ENCODE measurements around the gene ARID1A. TPM values are rescaled to one million over a fixed set of nuclear protein-coding genes. Genes with fewer than 3 reads are reported as not detected.
"Not testable (repeated sequence)": the region's sequence is repeated elsewhere in the genome, so short reads cannot be mapped to it uniquely, and the experiment has no call there.

ARID1A gene
- total RNA-seq (2014; rRNA removed; shearing (Covaris generic)): 11.6 and 13.4 TPM in 2 replicates
- polyA plus RNA-seq (2016; fragmentation: Nextera tagmentation; extraction: Ambion mirVana): 8.2 and 9.4 TPM in 2 replicates

DNA sequence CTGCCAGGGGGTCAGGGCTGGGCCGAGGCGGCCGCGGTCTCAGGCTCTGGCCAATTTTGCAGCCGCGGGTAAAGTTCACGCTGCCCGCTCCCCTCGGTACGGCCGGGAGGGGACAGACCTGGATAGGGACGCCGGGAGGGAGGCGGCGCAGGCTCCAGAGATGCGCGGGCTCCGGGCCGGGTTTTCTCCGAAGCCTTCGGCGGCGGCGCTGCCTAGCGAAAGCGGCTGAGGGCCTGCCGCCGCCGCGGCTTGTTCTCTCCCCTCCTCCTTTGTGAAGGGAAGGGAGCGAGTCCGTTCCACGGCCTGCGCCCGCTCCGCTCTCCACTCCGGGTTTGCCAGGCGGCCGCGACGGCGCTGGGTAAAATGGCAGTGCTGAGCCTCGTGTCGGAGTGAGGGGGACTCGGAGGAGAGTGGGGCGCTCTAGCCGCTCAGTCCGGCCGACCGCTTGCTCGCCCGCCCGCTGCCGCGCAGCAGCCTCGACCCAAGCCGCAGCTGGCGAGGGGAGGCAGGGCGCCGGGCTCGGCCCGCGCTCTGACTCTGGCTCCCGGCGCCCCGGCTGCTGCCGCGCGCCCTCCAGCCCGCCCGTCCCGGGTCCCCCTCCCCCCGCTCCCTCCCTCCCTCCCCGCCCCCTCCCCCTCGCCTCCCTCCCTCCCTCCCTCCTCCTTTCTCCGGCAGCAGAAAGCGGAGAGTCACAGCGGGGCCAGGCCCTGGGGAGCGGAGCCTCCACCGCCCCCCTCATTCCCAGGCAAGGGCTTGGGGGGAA is at the start of gene ARID1A:
TSS of gene ARID1A (plus strand) at position 660 of the 763 bp plus-strand sequence. CDS start 389 bp downstream, outside the sequence.
- in situ Hi-C loops (cut with MboI): loop anchor here (10.0 kb wide), 1 partner anchor 89 kb away; the partner anchor contains the start of gene PIGV
- peak within 1 kb of the TSS; percentile 97 for H2AFZ ChIP-seq
- peak within 1 kb of the TSS; percentile 94 for H3K4me2 ChIP-seq (ENCODE audit: unreplicated experiment)
- peaks cover 20% of the 10 kb centered on the region; the same call in 1 of the 2 replicates for H4K20me1 ChIP-seq (ENCODE audit: insufficient read depth)
- H3F3A ChIP-seq (ENCODE audit: insufficient read depth): peaks cover 46% of the 10 kb centered on the region
- WGBS, 2 experiments (ENCODE audit: low coverage in 1 of 2, low lambda C conversion rate in 2 of 2, missing lambda C conversion rate in 2 of 2): 1% methylated on average over 32 to 71 of the region's 80 CpGs
- no peaks in the 10 kb centered on the region for H3K27me3 ChIP-seq (replicated peaks; ENCODE audit: insufficient read depth)
- H3K9me2 ChIP-seq (ENCODE audit: insufficient read depth): no peaks in the 10 kb centered on the region
- TF ChIP-seq EZH2 (IDR thresholded peaks at IDR 0.05; ENCODE audit: insufficient read depth, poor library complexity, severe bottlenecking): no peak
- no peak for TF ChIP-seq EZH2phosphoT487 (IDR thresholded peaks at IDR 0.05; ENCODE audit: insufficient read depth, low read depth)
- peak; percentile 98 for DNase-seq
- H3K36me3 ChIP-seq (ENCODE audit: low read depth): no peaks in the 10 kb centered on the region
- H3K9me3 ChIP-seq (ENCODE audit: low read depth): no peaks in the 10 kb centered on the region
- H3K9ac ChIP-seq: peak within 1 kb of the TSS; percentile 83
- peak within 1 kb of the TSS; percentile 91 for H3K27ac ChIP-seq
- H3K4me3 ChIP-seq: peak within 1 kb of the TSS; percentile 83
- peaks cover 48% of the 10 kb centered on the region for H3K4me1 ChIP-seq (ENCODE audit: insufficient read depth)
- peaks cover 42% of the 10 kb centered on the region for H3K79me2 ChIP-seq (ENCODE audit: insufficient read depth)

- Histone ChIP-seq H4K20me1 (ENCODE audit: insufficient read depth) (no peaks in the 10 kb centered on the region), H3K79me2 (ENCODE audit: insufficient read depth) (no peaks in the 10 kb centered on the region), H3K9me3 (ENCODE audit: low read depth) (no peaks in the 10 kb centered on the region), H3K4me2 (ENCODE audit: unreplicated experiment) (no peak overlapping the region), H3K27me3 (replicated peaks; ENCODE audit: insufficient read depth) (0 out of 2 replicates have a peak, but pooled peaks cover 4% of the 10 kb centered on the region), H2AFZ (no peak overlapping the region), H3K4me1 (ENCODE audit: insufficient read depth) (no peaks in the 10 kb centered on the region), H3K4me3 (no peak overlapping the region), H3F3A (ENCODE audit: insufficient read depth) (no peaks in the 10 kb centered on the region), H3K9me2 (ENCODE audit: insufficient read depth) (no peaks in the 10 kb centered on the region), H3K27ac (no peak overlapping the region), H3K9ac (no peak overlapping the region), H3K36me3 (ENCODE audit: low read depth) (no peaks in the 10 kb centered on the region)
- WGBS, 2 experiments (ENCODE audit: low coverage in 1 of 2, low lambda C conversion rate in 2 of 2, missing lambda C conversion rate in 2 of 2): 94 to 97% methylated on average over 2 of the region's 2 CpGs
- TF ChIP-seq EZH2phosphoT487 (IDR thresholded peaks at IDR 0.05; ENCODE audit: insufficient read depth, low read depth) (no peak), EZH2 (IDR thresholded peaks at IDR 0.05; ENCODE audit: insufficient read depth, poor library complexity, severe bottlenecking) (no peak)
- DNase-seq: no peak
- in situ Hi-C loops (cut with MboI): no loop called here
Measured at GRCh38 chr1:26664802-26665201, 31.0 kb upstream of the ARID1A start.

GRCh38 chr1:26666855-26667254 is 29.0 kb upstream of the ARID1A start:
- no peaks in the 10 kb centered on the region for H4K20me1 ChIP-seq (ENCODE audit: insufficient read depth)
- H2AFZ ChIP-seq: no peak overlapping the region
- no peaks in the 10 kb centered on the region for H3K27me3 ChIP-seq (replicated peaks; ENCODE audit: insufficient read depth)
- no peaks in the 10 kb centered on the region for H3K9me3 ChIP-seq (ENCODE audit: low read depth)
- no peaks in the 10 kb centered on the region for H3K36me3 ChIP-seq (ENCODE audit: low read depth)
- H3K9ac ChIP-seq: no peak overlapping the region
- no peaks in the 10 kb centered on the region for H3K9me2 ChIP-seq (ENCODE audit: insufficient read depth)
- H3K79me2 ChIP-seq (ENCODE audit: insufficient read depth): no peaks in the 10 kb centered on the region
- no peaks in the 10 kb centered on the region for H3K4me1 ChIP-seq (ENCODE audit: insufficient read depth)
- no peak for TF ChIP-seq EZH2 (IDR thresholded peaks at IDR 0.05; ENCODE audit: insufficient read depth, poor library complexity, severe bottlenecking)
- no peak for TF ChIP-seq EZH2phosphoT487 (IDR thresholded peaks at IDR 0.05; ENCODE audit: insufficient read depth, low read depth)
- peak; percentile 9 for DNase-seq
- WGBS, 2 experiments (ENCODE audit: low coverage in 1 of 2, low lambda C conversion rate in 2 of 2, missing lambda C conversion rate in 2 of 2): 86 to 91% methylated on average over 1 of the region's 1 CpG
- no peak overlapping the region for H3K4me3 ChIP-seq
- in situ Hi-C loops (cut with MboI): no loop called here
- H3F3A ChIP-seq (ENCODE audit: insufficient read depth): no peaks in the 10 kb centered on the region
- no peak overlapping the region for H3K27ac ChIP-seq
- H3K4me2 ChIP-seq (ENCODE audit: unreplicated experiment): no peak overlapping the region

DNA sequence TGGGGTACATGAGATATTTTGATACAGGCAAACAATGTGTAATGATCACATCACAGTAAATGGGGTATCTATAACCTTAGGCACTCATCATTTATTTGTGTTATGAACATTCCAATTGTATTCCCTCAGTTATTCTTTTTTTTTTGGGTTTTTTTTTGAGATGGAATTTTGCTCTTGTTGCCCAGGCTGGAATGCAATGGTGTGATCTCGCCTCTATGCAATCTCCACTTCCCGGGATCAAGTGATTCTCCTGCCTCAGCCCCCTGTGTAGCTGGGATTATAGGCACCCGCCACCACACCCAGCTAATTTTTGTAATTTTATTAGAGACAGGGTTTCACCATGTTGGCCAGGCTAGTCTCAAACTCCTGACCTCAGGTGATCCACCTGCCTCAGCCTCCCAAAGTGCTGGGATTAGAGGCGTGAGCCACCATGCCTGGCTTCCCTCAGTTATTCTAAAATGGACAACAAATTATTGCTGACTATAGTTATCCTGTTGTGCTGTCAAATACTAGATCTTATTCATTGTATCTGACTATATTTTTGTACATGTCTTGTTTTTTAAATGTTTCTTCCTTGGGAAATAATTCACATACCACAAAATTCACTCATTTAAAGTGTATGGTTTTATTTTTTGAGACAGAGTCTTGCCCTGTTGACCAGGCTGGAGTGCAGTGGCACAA is 27.6 kb upstream of the ARID1A start:
- WGBS, 2 experiments (ENCODE audit: low coverage in 1 of 2, low lambda C conversion rate in 2 of 2, missing lambda C conversion rate in 2 of 2): 41 to 42% methylated on average over 4 of the region's 4 CpGs

More for the DNA sequence above, 27.6 kb upstream of the ARID1A start:
- H3K9ac ChIP-seq; H3K27me3 ChIP-seq (replicated peaks; ENCODE audit: insufficient read depth); H3K79me2 ChIP-seq (ENCODE audit: insufficient read depth); H3K4me3 ChIP-seq; in situ Hi-C loops (cut with MboI); H3F3A ChIP-seq (ENCODE audit: insufficient read depth); H3K4me2 ChIP-seq (ENCODE audit: unreplicated experiment); H3K9me3 ChIP-seq (ENCODE audit: low read depth); H3K4me1 ChIP-seq (ENCODE audit: insufficient read depth); H2AFZ ChIP-seq; H3K9me2 ChIP-seq (ENCODE audit: insufficient read depth); DNase-seq; H3K27ac ChIP-seq; H4K20me1 ChIP-seq (ENCODE audit: insufficient read depth); H3K36me3 ChIP-seq (ENCODE audit: low read depth): not testable (repeated sequence)
